K562 (cell line): Measurements from ENCODE around the gene GAB1. TPM values are rescaled to one million over a fixed set of nuclear protein-coding genes. Genes with fewer than 3 reads are reported as not detected.

Experiments
- ATAC-seq: fragments of 200-7000 bp; cut with Tn5 transposase; 3 replicates; pipeline ENCODE4 v1.9.1; 2020; ENCODE audit warnings: moderate library complexity
- BruUV-seq: library from RNA; stranded (reverse); fragments of 400-500 nt; replicated peaks from 2 replicates; lab custom pipeline; 2021; lab: Mats Ljungman, UMichigan
- CTCF ChIA-PET: fragments of 300-600 bp; formaldehyde crosslinking; extraction: SDS; loops from one replicate; lab custom pipeline; 2021; ENCODE audit warnings: low intra/inter-chr PET ratio; lab: Yijun Ruan, JAX
- POLR2A ChIA-PET: fragments of 300-600, 350-650 bp; sonication (Branson Sonifier 250); formaldehyde crosslinking; extraction: SDS; loops from one replicate; lab custom pipeline; 2021; ENCODE audit warnings: antibody characterized with exemption, inconsistent platforms; lab: Yijun Ruan, JAX
- DNase-seq, 4 experiments: peaks; one replicate each; pipeline versions ENCODE4 v3.0.0 to v3.0.0-alpha.2; 2011 to 2018; ENCODE audit warnings: low spot score in 3 of 4, mixed read lengths in 3 of 4; ENCODE audit errors: extremely low read depth in 1 of 4
- FAIRE-seq: peaks from 2 replicates; lab custom pipeline; 2011; peaks lifted over from hg19 to GRCh38; lab: Jason Lieb, UNC
- H2AFZ ChIP-seq: 2 replicates; pipeline ENCODE4 v1.6.0; 2011; ENCODE audit warnings: low read depth, low read length, control low read depth, inconsistent platforms
- H3K27ac ChIP-seq: fragments of 200-600 bp; 3 replicates; pipeline ENCODE4 v1.8.0; 2011; ENCODE audit warnings: low read depth, mild to moderate bottlenecking, control low read depth, inconsistent platforms, low read length, moderate library complexity, mixed read lengths; ENCODE audit errors: extremely low read depth
- H3K27me3 ChIP-seq, 2 experiments: fragments of 300-600 bp in 1 of 2; 2 replicates in 1 of 2; 3 replicates in 1 of 2; pipeline versions ENCODE4 v1.6.0 to v1.8.0; 2011; ENCODE audit warnings: inconsistent platforms in 2 of 2, low read length in 2 of 2, mild to moderate bottlenecking in 1 of 2, mixed read lengths in 1 of 2, moderate library complexity in 1 of 2; ENCODE audit not compliant: control insufficient read depth in 2 of 2, insufficient read depth in 2 of 2
- H3K36me3 ChIP-seq: fragments of 300-600 bp; 3 replicates; pipeline ENCODE4 v1.8.0; 2011; ENCODE audit warnings: mild to moderate bottlenecking, low read length, inconsistent platforms; ENCODE audit not compliant: control insufficient read depth, insufficient read depth
- H3K4me1 ChIP-seq, 2 experiments: fragments of 200-600 bp in 1 of 2; replicated peaks in 1 of 2; 2 replicates in 1 of 2; 3 replicates in 1 of 2; pipeline versions ENCODE4 v1.5.1 to v1.8.0; 2011; ENCODE audit warnings: inconsistent platforms in 2 of 2, low read length in 2 of 2, mild to moderate bottlenecking in 1 of 2, mixed read lengths in 1 of 2, moderate library complexity in 1 of 2; ENCODE audit not compliant: control insufficient read depth in 2 of 2, insufficient read depth in 2 of 2
- H3K4me2 ChIP-seq: 2 replicates; pipeline ENCODE4 v1.6.1; 2011; ENCODE audit warnings: low read length, control low read depth, inconsistent platforms, mixed read lengths; ENCODE audit not compliant: insufficient read depth
- H3K4me3 ChIP-seq: fragments of 200-600 bp; sonication (generic), shearing (Covaris generic); 2 replicates; pipeline ENCODE4 v1.5.1; 2016; ENCODE audit warnings: control low read depth, inconsistent platforms
- H3K79me2 ChIP-seq: fragments of 200-600 bp; 3 replicates; pipeline ENCODE4 v1.8.0; 2011; ENCODE audit warnings: low read length, inconsistent platforms; ENCODE audit not compliant: control insufficient read depth, insufficient read depth
- H3K9ac ChIP-seq, 2 experiments: 2 replicates each; pipeline versions ENCODE4 v1.6.0 to v1.6.1; 2011; ENCODE audit warnings: low read depth in 2 of 2, low read length in 2 of 2, control low read depth in 1 of 2, inconsistent platforms in 1 of 2, mild to moderate bottlenecking in 1 of 2, mixed read lengths in 1 of 2; ENCODE audit not compliant: insufficient read depth in 1 of 2
- H3K9me1 ChIP-seq: one replicate; pipeline ENCODE4 v1.6.0; 2011; ENCODE audit warnings: inconsistent platforms, mild to moderate bottlenecking, low read length, moderate library complexity; ENCODE audit not compliant: control insufficient read depth, insufficient read depth
- H3K9me3 ChIP-seq: replicated peaks from 2 replicates; pipeline ENCODE4 v1.5.1; 2011; ENCODE audit warnings: low read depth, low read length, inconsistent platforms; ENCODE audit not compliant: control insufficient read depth, insufficient read depth
- H4K20me1 ChIP-seq: replicated peaks from 2 replicates; pipeline ENCODE4 v1.6.1; 2011; ENCODE audit warnings: low read length, inconsistent platforms, mixed read lengths; ENCODE audit not compliant: control insufficient read depth, insufficient read depth
- BDP1 ChIP-seq: IDR thresholded peaks from 3 replicates; pipeline ENCODE4 v1.6.1; 2011; ENCODE audit not compliant: insufficient read length, insufficient read depth
- TSC22D4 ChIP-seq: fragments of 450-650 bp; IDR thresholded peaks from 2 replicates; pipeline ENCODE4 v1.6.1; 2016; ENCODE audit warnings: missing genetic modification characterization, missing biosample characterization, control low read depth
- ZNF324 ChIP-seq: fragments of 250-450 bp; sonication (Bioruptor Pico); IDR thresholded peaks from 2 replicates; pipeline ENCODE4 v1.4.0; 2020; ENCODE audit warnings: mild to moderate bottlenecking
- WGBS: fragments of 100-300 bp; shearing (Covaris generic); methylation state at CpG from one replicate; pipeline ENCODE4 v1.1.6; 2016; ENCODE audit warnings: low coverage, mixed read lengths; ENCODE audit not compliant: insufficient coverage; ENCODE audit errors: missing lambda C conversion rate; 5-methylcytosine and 5-hydroxymethylcytosine counted together
- in situ Hi-C: fragments of 300-500 bp; cut with MboI; formaldehyde crosslinking; loops from 4 replicates; pipeline ENCODE4 v1.15.0; 2018; ENCODE audit warnings: inconsistent platforms, mixed read lengths
- intact Hi-C: fragments of 100-400 bp; cut with micrococcal nuclease; formaldehyde crosslinking; loops from 2 replicates; pipeline ENCODE4 v1.14.2; 2022
- polyA plus RNA-seq, 8 experiments: library from polyadenylated mRNA; depleted of rRNA in 4 of 8; stranded (reverse) in 5 of 8; unstranded in 3 of 8; fragments of >200 nt; fragmentation: Nextera tagmentation in 2 of 8; fragmentation: Illumina TruSeq in 1 of 8; extraction: Ambion mirVana in 2 of 8; extraction: Trizol in 1 of 8; gene quantifications; 2 replicates each; pipeline versions ENCODE4 v1.2.1 to v1.2.3, GENCODE V29; 2011 to 2014; ENCODE audit warnings: inconsistent platforms in 1 of 8, missing spikeins in 1 of 8
- total RNA-seq, 7 experiments: library from RNA; depleted of rRNA in 6 of 7; stranded (reverse); fragments of >200 nt in 6 of 7; fragmentation: Illumina TruSeq in 2 of 7; extraction: Trizol in 2 of 7; gene quantifications; 2 replicates each; pipeline versions ENCODE4 v1.2.1 to v1.2.3, GENCODE V29; 2011 to 2021; ENCODE audit warnings: low replicate concordance in 1 of 7
- TF ChIP-seq, protein P1 (sequence below): sonication (generic); formaldehyde crosslinking; IDR thresholded peaks from 2 replicates; pipeline ENCODE4 v1.8.0; 2023; ENCODE audit warnings: mild to moderate bottlenecking, missing genetic modification reagents
- TF ChIP-seq, protein P2 (sequence below): fragments of 250-450 bp; sonication (Bioruptor Pico); IDR thresholded peaks from 2 replicates; pipeline ENCODE4 v1.4.0; 2020; ENCODE audit warnings: borderline replicate concordance

GAB1 gene
- total and polyA plus RNA-seq, 9 of the 15 experiments (the other 6 are each of a cell fraction or from before 2014, with no cell fraction given): 1.3 to 14.6 (median 7.5) TPM

DNA sequence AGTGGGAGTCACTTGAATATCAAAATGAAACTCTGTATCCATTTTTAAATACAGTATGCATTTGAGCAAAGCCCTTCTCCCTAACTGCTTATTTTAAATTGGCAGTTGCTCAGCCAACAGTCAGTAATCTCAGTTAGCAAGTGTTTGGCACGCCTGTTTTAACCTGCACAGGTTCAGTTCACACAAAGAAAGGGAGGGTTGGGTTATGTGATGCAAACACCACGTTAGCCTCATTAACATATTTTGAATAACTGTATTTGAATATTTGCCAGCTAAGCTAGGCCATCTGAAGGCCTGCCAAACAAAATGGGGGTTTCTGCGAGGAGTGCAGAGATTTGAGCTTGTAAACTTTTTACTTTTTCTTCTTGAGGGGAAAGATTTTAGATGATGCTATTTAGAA lies 19.8 kb downstream of the GAB1 start:
- ChIA-PET POLR2A (interaction anchor here (1.0 kb wide), 1 partner anchor 8 kb away, joined by 4 read pairs; no protein-coding TSS in a partner anchor), CTCF (no interaction called here)
- no peak overlapping the region for H2AFZ ChIP-seq
- no peaks in the 10 kb centered on the region for H3K27me3 ChIP-seq
- H4K20me1 ChIP-seq: no peaks in the 10 kb centered on the region; the same call in 1 of the 2 replicates
- intact Hi-C loops: no loop called here
- no peak for FAIRE-seq
- no peak overlapping the region for H3K4me2 ChIP-seq
- H3K9ac ChIP-seq: no peak overlapping the region
- H3K79me2 ChIP-seq: peaks cover 90% of the 10 kb centered on the region
- TF ChIP-seq, protein P1, sequence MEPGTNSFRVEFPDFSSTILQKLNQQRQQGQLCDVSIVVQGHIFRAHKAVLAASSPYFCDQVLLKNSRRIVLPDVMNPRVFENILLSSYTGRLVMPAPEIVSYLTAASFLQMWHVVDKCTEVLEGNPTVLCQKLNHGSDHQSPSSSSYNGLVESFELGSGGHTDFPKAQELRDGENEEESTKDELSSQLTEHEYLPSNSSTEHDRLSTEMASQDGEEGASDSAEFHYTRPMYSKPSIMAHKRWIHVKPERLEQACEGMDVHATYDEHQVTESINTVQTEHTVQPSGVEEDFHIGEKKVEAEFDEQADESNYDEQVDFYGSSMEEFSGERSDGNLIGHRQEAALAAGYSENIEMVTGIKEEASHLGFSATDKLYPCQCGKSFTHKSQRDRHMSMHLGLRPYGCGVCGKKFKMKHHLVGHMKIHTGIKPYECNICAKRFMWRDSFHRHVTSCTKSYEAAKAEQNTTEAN (CRISPR knock-in tag): no peak
- no peak for TF ChIP-seq BDP1
- TF ChIP-seq, protein P2, sequence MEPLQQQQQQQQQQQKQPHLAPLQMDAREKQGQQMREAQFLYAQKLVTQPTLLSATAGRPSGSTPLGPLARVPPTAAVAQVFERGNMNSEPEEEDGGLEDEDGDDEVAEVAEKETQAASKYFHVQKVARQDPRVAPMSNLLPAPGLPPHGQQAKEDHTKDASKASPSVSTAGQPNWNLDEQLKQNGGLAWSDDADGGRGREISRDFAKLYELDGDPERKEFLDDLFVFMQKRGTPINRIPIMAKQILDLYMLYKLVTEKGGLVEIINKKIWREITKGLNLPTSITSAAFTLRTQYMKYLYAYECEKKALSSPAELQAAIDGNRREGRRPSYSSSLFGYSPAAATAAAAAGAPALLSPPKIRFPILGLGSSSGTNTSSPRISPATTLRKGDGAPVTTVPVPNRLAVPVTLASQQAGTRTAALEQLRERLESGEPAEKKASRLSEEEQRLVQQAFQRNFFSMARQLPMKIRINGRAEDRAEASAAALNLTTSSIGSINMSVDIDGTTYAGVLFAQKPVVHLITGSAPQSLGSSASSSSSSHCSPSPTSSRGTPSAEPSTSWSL (CRISPR knock-in tag): no peak
- no peak for TF ChIP-seq TSC22D4 (tag)
- TF ChIP-seq ZNF324 (CRISPR knock-in tag): no peak
- ATAC-seq: no peak
- H3K9me3 ChIP-seq: no peaks in the 10 kb centered on the region
- H3K36me3 ChIP-seq: no peaks in the 10 kb centered on the region
- no peak overlapping the region for H3K4me3 ChIP-seq
- H3K4me1 ChIP-seq: peaks cover under 1 to 30% of the 10 kb centered on the region in 2 experiments; a peak in 4 of 5 replicates
- no peaks in the 10 kb centered on the region for H3K9me1 ChIP-seq
- no TSS peak for BruUV-seq
- 37% methylated on average over 3 of the region's 3 CpGs for WGBS
- in situ Hi-C loops: no loop called here
- DNase-seq: no peak
- H3K27ac ChIP-seq: no peak overlapping the region
